HTERT RPE-1 (cell line): ENCODE results near the gene ZNF564.
"Not testable (repeated sequence)": the region's sequence is repeated elsewhere in the genome, so short reads cannot be mapped to it uniquely, and the experiment has no call there.

Experiments
- in situ Hi-C: fragments of 300-500 bp; cut with MboI; formaldehyde crosslinking; loops from 4 replicates; pipeline ENCODE4 v1.14.3; 2020; ENCODE audit warnings: low sequenced_read_pairs

The ZNF564 gene

GRCh38 chr19:12551060-12551832 is at the start of gene ZNF564:
TSS of gene ZNF564 (minus strand) at chr19:12551482. CDS start at chr19:12551332, 150 bp downstream.
- in situ Hi-C loops = no loop called here

DNA sequence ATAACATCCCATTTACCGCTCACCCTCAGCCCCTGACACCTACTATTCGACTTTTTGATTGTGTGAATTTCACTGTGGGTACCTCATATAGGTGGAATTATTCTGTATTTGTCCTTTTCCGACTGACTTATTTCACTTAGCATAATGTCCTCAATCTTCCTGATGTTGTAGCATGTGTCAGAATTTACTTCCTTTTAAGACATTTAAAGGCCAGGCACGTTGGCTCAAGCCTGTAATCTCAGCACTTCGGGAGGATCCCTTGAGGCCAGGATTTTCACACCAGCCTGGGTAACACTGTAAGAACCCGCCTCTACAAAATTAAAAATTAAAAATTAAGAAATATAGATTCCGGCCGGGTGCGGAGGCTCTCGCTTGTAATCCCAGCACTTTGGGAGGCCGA is 46.3 kb upstream of the ZNF564 start:
- in situ Hi-C loops = no loop called here

- in situ Hi-C loops = no loop called here
These were observed 45.8 kb upstream of the ZNF564 start for GRCh38 chr19:12596927-12597548.

DNA sequence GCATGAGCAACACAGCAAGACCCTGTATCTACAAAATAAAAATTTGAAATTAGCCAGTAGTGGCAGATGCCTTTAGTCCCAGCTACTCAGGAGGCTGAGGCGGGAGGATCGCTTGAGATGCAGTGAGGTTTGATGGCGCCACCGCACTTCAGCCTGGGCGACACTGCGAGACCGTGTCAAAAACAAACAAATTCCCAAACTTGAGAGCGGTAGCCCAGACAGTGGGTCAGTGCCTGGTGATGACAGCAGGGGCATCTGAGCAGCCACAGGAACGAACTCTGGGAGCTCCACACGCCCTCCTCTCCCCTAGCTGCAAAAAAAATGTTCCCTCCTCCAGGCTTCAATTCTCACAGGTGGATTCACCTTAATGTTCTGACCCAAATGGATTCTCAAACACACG is 45.2 kb upstream of the ZNF564 start:
- in situ Hi-C loops = no loop called here

GRCh38 chr19:12581100-12581499 is 29.8 kb upstream of the ZNF564 start:
- in situ Hi-C loops = no loop called here

GRCh38 chr19:12580180-12580694 is 29.0 kb upstream of the ZNF564 start:
- in situ Hi-C loops = no loop called here

GRCh38 chr19:12578641-12579040 is 27.4 kb upstream of the ZNF564 start:
- in situ Hi-C loops = no loop called here

DNA sequence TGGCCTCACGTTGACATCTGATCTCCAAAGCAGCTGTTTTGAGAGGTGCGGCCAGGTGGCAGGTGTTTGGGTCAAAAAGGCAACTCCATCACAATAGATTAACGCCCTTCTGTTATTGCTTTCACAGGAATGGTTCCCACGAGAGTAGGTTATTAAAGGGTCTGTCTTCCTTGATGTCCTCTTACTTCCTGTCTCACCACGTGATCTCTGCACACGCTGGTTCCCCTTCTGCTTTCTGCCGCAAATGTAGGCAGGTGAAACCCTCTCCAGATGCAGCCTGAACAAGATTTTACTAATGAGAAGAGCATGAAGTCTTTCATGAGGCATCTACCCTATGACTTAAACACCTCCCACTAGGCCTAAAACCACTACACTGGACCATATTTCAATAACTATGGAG is 22.8 kb upstream of the ZNF564 start:
- in situ Hi-C loops = no loop called here

DNA sequence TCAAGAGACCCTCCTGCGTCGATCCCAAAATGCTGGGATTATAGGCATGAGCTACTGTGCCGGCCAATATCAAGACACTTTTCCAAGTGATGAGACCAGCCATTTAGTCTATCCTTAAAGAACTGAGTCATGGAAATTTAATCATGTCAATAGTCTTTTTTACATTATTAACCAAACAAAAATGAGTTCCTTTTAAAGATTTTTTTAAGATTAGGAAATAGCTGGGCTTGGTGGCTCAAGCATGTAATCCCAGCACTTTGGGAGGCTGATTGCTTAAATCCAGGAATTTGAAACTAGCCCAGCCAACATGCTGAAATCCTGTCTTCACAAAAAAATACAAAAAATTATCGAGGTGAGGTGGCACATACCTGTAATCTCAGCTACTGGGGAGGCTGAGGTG is 16.7 kb upstream of the ZNF564 start:
- in situ Hi-C loops = no loop called here

- in situ Hi-C loops = not testable (repeated sequence)
These were observed 15.1 kb upstream of the ZNF564 start for GRCh38 chr19:12566380-12566779.

DNA sequence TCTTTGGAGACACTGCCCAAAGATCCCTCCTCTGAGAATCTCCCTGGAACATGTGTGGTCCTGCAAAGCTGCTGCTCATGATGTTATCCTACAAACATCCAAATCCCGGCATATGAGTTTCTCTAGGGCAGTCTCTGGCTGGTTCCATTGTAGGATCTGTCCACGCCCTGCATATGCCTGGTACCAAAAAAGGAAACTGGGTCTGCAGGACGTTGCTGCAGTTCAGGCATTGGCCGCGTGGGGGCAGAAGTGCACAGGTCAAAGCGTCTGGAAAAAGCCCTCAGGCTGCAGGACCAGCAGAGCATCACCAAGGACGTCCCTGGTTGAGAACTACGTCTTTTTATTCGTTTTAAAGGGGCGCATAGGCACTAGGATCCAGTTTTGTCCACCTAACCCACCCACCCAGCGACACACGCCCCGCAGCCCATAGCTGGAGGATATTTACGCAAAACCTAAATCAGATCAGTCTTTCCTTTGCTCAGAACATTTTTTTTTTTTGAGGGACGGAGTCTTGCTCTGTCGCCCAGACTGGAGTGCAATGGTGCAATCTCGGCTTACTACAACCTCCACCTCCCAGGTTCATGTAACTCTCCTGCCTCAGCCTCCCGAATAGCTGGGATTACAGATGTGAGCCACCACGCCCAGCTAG is 12.9 kb upstream of the ZNF564 start:
- in situ Hi-C loops = no loop called here

GRCh38 chr19:12555456-12555930 is 4.2 kb upstream of the ZNF564 start:
- in situ Hi-C loops = no loop called here

DNA sequence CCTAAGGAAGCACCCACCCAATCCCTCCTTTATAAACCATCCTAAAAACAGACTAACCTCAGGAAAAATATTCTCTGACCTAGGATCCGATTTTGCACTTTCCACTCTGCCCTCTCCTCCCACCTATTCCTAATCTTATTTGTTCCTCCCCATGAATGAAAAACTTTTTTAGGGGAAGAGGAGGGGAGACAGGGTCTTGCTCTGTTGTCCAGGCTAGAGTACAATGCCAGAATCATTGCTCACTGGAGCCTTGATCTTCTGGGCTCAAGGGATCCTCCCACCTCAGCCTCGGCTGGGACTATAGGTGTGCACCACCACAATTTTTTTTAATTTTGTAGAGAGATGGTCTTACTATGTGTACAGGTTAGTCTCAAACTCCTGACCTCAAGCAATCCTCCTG is 4.4 kb downstream of the ZNF564 start:
- in situ Hi-C loops = no loop called here

DNA sequence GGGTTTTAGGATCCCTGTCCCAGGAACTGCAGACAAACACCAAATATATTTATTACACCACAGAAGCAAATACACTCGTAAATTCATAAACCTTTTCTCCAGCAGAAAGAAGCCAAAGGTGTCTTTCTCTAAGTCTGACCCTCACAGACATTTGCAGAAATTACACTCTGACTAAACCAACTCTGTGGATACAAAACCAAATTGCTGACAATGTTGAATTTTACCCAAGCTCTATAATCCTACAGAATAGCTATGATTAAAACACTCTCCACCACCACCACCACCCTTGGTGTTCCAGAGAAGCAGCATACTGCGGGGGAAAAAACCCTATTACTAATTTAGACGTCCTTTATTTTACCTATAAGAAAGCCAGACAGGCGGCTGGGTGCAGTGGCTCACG is 5.2 kb downstream of the ZNF564 start:
- in situ Hi-C loops = no loop called here

DNA sequence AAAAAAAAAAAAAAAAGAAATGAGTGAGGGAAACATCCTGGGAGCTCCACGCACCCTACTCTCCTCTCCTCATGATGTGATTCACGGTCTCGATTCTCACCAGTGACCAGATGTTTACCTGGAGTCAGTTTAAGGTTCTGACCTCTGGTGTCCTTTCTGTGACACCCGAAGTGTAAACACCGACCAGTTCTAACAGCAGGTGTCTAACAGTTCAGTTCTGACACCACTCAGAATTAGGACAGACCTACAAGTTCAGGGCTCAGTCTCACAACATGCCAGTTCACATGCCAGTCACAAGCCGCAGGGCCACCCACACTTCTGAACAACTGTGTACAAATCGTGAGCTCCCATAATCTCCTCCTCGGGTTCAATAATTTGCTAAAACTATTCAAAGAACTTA is 6.0 kb downstream of the ZNF564 start:
- in situ Hi-C loops = no loop called here

- in situ Hi-C loops = no loop called here
These were observed 6.8 kb downstream of the ZNF564 start for GRCh38 chr19:12544401-12544876.

GRCh38 chr19:12543855-12544254 is 7.4 kb downstream of the ZNF564 start:
- in situ Hi-C loops = no loop called here

GRCh38 chr19:12527034-12527836 is 24.0 kb downstream of the ZNF564 start:
- in situ Hi-C loops = no loop called here

DNA sequence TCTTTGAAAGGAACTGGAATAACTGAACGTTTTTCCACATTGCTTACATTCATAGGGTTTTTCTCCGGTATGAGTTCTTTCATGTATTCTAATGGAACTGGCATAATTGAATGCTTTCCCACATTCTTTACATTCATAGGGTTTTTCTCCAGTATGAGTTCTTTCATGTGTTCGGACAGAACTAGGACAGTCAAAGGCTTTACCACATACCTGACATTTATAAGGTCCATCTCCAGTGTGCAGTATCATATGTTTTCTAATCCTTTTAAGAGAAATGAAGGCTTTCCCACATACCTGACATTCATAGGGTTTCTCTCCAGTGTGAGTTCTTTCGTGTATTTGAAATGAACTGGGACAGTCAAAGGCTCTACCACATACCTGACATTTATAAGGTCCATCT is 24.7 kb downstream of the ZNF564 start:
- in situ Hi-C loops = no loop called here

- in situ Hi-C loops = no loop called here
These were observed 29.3 kb downstream of the ZNF564 start for GRCh38 chr19:12521996-12522395.
